ENCODE data around the gene CD164L2. TPM values are rescaled to one million over a fixed set of nuclear protein-coding genes. Genes with fewer than 3 reads are reported as not detected.

CD164L2 gene
- total RNA-seq, 1 donor from 2014 or later = 0.16 TPM

DNA sequence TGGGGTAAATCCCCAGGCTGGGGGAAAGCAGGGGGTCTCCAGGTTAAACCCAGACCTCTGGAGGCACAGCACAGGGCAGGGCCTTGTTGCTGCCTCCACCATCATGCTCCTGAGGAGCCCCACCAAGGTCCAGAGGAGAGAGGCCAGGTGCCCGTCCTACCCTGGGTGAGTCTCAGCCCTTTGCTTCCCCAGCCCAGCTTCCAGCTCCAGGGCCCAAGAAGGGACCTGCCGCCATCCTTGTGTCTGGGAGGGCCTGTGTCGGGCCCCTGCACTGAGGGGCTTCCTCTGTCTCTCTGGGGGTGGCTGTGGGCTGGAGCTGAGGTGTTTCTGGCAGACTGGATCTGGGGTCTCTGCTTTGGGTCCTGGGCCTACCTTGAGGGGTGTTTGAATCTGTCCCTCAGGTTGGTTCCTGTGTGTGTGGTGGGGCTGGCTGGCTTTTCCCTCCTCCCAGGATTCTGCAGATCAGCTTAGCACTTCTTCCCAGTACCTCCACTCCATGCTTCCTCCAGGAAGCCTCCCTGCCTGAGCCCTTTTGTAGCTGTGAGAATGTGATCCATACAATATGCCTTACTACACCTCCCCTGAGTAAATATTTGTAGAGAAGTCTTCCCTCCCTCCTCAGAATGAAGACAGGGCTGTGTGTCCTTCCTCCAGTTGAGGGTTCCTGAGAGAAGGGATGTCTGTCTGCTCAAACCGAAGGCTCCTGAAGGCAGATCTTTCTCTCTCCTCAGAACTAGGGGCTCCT, 15.4 kb upstream of the CD164L2 start:
- Mint-ChIP-seq H3K36me3 (ENCODE audit: low read depth) (no peaks in the 10 kb centered on the region), H3K9me3 (no peaks in the 10 kb centered on the region), H3K27me3 (no peaks in the 10 kb centered on the region), H3K27ac (peak overlapping the region; percentile 13), H3K4me3 (no peak overlapping the region), H3K4me1 (peaks cover 30% of the 10 kb centered on the region)
- ChIA-PET CTCF (interaction anchor here (1.4 to 7.8 kb wide), 5 partner anchors 18 to 264 kb away, joined by 4 to 208 read pairs (median 6); no protein-coding TSS in a partner anchor), POLR2A (interaction anchor here (0.7 to 1.1 kb wide), 4 partner anchors 18 to 373 kb away, joined by 3 to 4 read pairs (median 4); partner anchors contain the start of gene AHDC1)
- intact Hi-C loops (cut with micrococcal nuclease) = no loop called here
- no peak for TF ChIP-seq CTCF (IDR thresholded peaks at IDR 0.05)
- no peak for ATAC-seq (ENCODE audit: low read depth)
- DNase-seq = no peak

DNA sequence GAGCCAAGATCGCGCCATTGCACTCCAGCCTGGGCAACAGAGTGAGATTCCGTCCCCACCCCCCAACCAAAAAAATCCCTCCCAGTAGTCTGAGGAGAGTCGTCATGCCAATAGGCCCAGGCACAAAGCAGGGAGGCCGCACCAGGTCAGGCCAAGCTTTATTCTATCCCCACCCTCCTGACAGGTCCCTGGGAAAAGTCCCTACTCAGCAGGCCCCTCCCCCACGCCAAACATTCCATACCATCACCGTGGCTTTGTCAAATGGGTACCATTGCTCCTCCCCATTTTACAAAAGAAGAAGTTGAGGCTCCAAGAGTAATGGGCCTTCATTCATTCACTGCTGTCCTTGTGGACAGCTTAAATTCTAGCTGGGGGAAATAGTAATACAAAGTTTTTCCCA, 14.6 kb upstream of the CD164L2 start:
- Mint-ChIP-seq H3K27ac (peak overlapping the region; percentile 24), H3K27me3 (no peaks in the 10 kb centered on the region), H3K9me3 (no peaks in the 10 kb centered on the region), H3K4me1 (peaks cover 24% of the 10 kb centered on the region), H3K36me3 (ENCODE audit: low read depth) (no peaks in the 10 kb centered on the region), H3K4me3 (no peak overlapping the region)
- ChIA-PET POLR2A (interaction anchor here (0.6 to 1.1 kb wide), 4 partner anchors 98 to 531 kb away, joined by 4 to 10 read pairs (median 5); partner anchors contain the start of gene AHDC1), CTCF (interaction anchor here (1.0 to 7.8 kb wide), 6 partner anchors 65 to 495 kb away, joined by 3 to 208 read pairs (median 6); partner anchors contain the start of gene AHDC1)
- intact Hi-C loops (cut with micrococcal nuclease) = no loop called here
- ATAC-seq (ENCODE audit: low read depth) = no peak
- TF ChIP-seq CTCF (IDR thresholded peaks at IDR 0.05) = no peak
- no peak for DNase-seq

DNA sequence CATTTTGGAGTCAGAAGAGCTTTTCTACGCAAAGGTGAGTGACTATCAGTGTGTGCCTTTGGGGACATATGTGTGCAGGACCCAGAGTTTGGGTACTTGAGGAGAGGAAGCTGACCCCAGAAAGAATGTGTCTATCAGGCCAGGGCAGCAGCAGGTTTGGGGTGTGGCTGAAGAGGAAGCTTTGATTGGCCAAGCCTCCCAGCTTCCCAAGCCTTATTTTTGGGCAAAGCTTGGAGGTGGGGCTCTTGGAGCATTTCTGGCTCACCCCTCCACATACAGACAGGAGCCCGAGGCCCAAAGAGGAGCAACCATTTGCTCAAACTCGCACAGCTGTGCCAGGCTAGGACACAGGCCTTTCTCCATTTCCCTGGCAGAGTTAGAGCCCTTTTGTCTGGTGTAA, 14.0 kb upstream of the CD164L2 start:
- Mint-ChIP-seq H3K27me3 (no peaks in the 10 kb centered on the region), H3K4me3 (no peak overlapping the region), H3K9me3 (no peaks in the 10 kb centered on the region), H3K4me1 (peaks cover 21% of the 10 kb centered on the region), H3K27ac (no peak overlapping the region), H3K36me3 (ENCODE audit: low read depth) (no peaks in the 10 kb centered on the region)
- ChIA-PET POLR2A (interaction anchor here (0.6 to 1.4 kb wide), 5 partner anchors 61 to 530 kb away, joined by 3 to 10 read pairs (median 5); no protein-coding TSS in a partner anchor), CTCF (interaction anchor here (0.7 to 7.8 kb wide), 6 partner anchors 65 to 495 kb away, joined by 3 to 208 read pairs (median 6); partner anchors contain the start of gene AHDC1)
- DNase-seq (no peak), ATAC-seq (ENCODE audit: low read depth) (no peak)
- intact Hi-C loops (cut with micrococcal nuclease) = no loop called here
- TF ChIP-seq CTCF (IDR thresholded peaks at IDR 0.05) = no peak

GRCh38 chr1:27395441-27396195, 12.5 kb upstream of the CD164L2 start:
- no peaks in the 10 kb centered on the region for H3K36me3 Mint-ChIP-seq (ENCODE audit: low read depth)
- no peak overlapping the region for H3K27ac Mint-ChIP-seq
- DNase-seq = peak; percentile 74
- H3K4me3 Mint-ChIP-seq = no peak overlapping the region
- ATAC-seq (ENCODE audit: low read depth) = peak; percentile 40
- intact Hi-C loops (cut with micrococcal nuclease) = loop anchor here (1.0 kb wide), 5 partner anchors 63 to 351 kb away; no protein-coding TSS in a partner anchor
- CTCF ChIA-PET = interaction anchor here (0.6 to 7.8 kb wide), 28 partner anchors 8 to 351 kb away, joined by 3 to 208 read pairs (median 4); partner anchors contain the start of genes AHDC1, CD164L2, IFI6 and MAP3K6
- TF ChIP-seq CTCF (IDR thresholded peaks at IDR 0.05) = peak; percentile 27
- peaks cover 15% of the 10 kb centered on the region for H3K4me1 Mint-ChIP-seq
- H3K9me3 Mint-ChIP-seq = no peaks in the 10 kb centered on the region
- POLR2A ChIA-PET = interaction anchor here (0.6 to 1.5 kb wide), 13 partner anchors 30 to 330 kb away, joined by 3 to 12 read pairs (median 4); no protein-coding TSS in a partner anchor
- no peaks in the 10 kb centered on the region for H3K27me3 Mint-ChIP-seq

Data from activated B cell treated with CpG ODN at 0.5 μM for 24 hours (primary cell).